Vagina (tissue), 2 donors: ENCODE data around the gene KISS1R. TPM values are rescaled to one million over a fixed set of nuclear protein-coding genes. Genes with fewer than 3 reads are reported as not detected.
A peak's percentile ranks its signal among the peaks of the same experiment; 100 is the strongest.

Source experiments
- DNase-seq, 2 donors: peaks; one replicate each; pipeline ENCODE4 v3.0.0-alpha.2; 2017; ENCODE audit errors: extremely low spot score in 2 of 2
- H3K27ac ChIP-seq: fragments of 200-600 bp; sonication (generic); one replicate; pipeline ENCODE4 v1.5.1; 2019
- H3K27me3 ChIP-seq: fragments of 200-600 bp; sonication (generic); one replicate; pipeline ENCODE4 v1.5.1; 2019
- H3K36me3 ChIP-seq, 2 donors: fragments of 200-600 bp; sonication (generic); one replicate each; pipeline ENCODE4 v1.5.1; 2017 to 2019
- H3K4me1 ChIP-seq: fragments of 200-600 bp; sonication (generic); one replicate; pipeline ENCODE4 v1.5.1; 2019
- H3K4me3 ChIP-seq, 2 donors: fragments of 200-600 bp; sonication (generic); 1 replicate in 1 of 2; 2 replicates in 1 of 2; pipeline ENCODE4 v1.5.1; 2016 to 2019
- H3K9me3 ChIP-seq: fragments of 200-600 bp; sonication (generic); one replicate; pipeline ENCODE4 v1.5.1; 2019
- POLR2A ChIP-seq, 2 donors: fragments of 450-650 bp; IDR thresholded peaks; one replicate each; pipeline ENCODE4 v1.6.1; 2017; ENCODE audit warnings: antibody characterized with exemption in 2 of 2, mild to moderate bottlenecking in 2 of 2, moderate library complexity in 2 of 2
- POLR2AphosphoS5 ChIP-seq, 2 donors: sonication (generic); formaldehyde crosslinking; IDR thresholded peaks; one replicate each; pipeline ENCODE4 v1.9.0; 2017; ENCODE audit warnings: antibody characterized with exemption in 2 of 2, mild to moderate bottlenecking in 2 of 2, low read depth in 1 of 2; ENCODE audit not compliant: insufficient read depth in 1 of 2
- intact Hi-C: fragments of 100-400 bp; cut with DNase I; formaldehyde crosslinking; loops from one replicate; pipeline ENCODE4 v1.15.1; 2023
- total RNA-seq: library from RNA; depleted of rRNA; stranded (reverse); fragments of >200 nt; gene quantifications from one replicate; pipeline ENCODE4 v1.2.3, GENCODE V29; 2016
- TF ChIP-seq, protein P1 (sequence below), 3 experiments: fragments of 450-650 bp in 2 of 3; fragments of 200-600 bp in 1 of 3; sonication (generic) in 1 of 3; IDR thresholded peaks; one replicate each; pipeline ENCODE4 v1.5.1; 2017 to 2019; ENCODE audit warnings: antibody characterized with exemption in 3 of 3, mild to moderate bottlenecking in 2 of 3, moderate library complexity in 2 of 3

Gene KISS1R
- total RNA-seq, 1 donor from 2014 or later: not detected

DNA sequence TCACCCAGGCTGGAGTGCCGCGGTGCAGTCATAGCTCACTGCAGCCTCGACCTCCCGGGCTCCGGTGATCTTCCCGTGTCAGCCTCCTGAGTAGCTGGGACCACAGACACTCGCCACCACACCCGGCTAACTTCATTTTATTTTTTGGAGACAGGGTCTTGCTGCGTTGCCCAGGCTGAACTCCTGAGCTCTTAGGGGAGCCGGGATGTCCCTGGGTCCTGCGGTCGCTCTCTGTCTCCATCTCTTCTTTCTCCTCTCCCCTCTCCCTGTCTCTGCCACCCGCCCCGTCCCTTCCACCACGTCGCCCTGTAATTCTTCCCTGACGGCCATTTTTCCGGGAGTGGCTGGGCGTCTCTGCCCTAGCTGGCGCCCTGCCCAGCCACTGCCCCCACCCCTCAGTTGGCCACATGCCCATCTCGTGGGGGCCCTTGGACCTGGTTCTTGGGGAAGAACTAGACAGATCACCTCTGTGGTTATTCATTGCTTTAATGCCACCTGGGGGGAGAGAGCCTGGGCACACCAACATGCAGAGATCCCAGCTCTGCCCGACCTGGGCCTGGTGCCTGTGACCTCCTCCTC is 27.6 kb downstream of the KISS1R start:
- DNase-seq: no peak
- Histone ChIP-seq H3K36me3 (no peaks in the 10 kb centered on the region), H3K27me3 (no peaks in the 10 kb centered on the region), H3K9me3 (no peaks in the 10 kb centered on the region), H3K27ac (no peak overlapping the region), H3K4me1 (peaks cover 42% of the 10 kb centered on the region), H3K4me3 (peak overlapping the region in 1 of 2 donors; percentile 24)
- TF ChIP-seq, protein P1, sequence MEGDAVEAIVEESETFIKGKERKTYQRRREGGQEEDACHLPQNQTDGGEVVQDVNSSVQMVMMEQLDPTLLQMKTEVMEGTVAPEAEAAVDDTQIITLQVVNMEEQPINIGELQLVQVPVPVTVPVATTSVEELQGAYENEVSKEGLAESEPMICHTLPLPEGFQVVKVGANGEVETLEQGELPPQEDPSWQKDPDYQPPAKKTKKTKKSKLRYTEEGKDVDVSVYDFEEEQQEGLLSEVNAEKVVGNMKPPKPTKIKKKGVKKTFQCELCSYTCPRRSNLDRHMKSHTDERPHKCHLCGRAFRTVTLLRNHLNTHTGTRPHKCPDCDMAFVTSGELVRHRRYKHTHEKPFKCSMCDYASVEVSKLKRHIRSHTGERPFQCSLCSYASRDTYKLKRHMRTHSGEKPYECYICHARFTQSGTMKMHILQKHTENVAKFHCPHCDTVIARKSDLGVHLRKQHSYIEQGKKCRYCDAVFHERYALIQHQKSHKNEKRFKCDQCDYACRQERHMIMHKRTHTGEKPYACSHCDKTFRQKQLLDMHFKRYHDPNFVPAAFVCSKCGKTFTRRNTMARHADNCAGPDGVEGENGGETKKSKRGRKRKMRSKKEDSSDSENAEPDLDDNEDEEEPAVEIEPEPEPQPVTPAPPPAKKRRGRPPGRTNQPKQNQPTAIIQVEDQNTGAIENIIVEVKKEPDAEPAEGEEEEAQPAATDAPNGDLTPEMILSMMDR (IDR thresholded peaks at IDR 0.05): no peak
- TF ChIP-seq POLR2AphosphoS5 (IDR thresholded peaks at IDR 0.05; ENCODE audit: insufficient read depth in 1 of 2, low read depth in 1 of 2) (no peak), POLR2A (IDR thresholded peaks at IDR 0.05) (no peak)
- intact Hi-C loops: no loop called here

DNA sequence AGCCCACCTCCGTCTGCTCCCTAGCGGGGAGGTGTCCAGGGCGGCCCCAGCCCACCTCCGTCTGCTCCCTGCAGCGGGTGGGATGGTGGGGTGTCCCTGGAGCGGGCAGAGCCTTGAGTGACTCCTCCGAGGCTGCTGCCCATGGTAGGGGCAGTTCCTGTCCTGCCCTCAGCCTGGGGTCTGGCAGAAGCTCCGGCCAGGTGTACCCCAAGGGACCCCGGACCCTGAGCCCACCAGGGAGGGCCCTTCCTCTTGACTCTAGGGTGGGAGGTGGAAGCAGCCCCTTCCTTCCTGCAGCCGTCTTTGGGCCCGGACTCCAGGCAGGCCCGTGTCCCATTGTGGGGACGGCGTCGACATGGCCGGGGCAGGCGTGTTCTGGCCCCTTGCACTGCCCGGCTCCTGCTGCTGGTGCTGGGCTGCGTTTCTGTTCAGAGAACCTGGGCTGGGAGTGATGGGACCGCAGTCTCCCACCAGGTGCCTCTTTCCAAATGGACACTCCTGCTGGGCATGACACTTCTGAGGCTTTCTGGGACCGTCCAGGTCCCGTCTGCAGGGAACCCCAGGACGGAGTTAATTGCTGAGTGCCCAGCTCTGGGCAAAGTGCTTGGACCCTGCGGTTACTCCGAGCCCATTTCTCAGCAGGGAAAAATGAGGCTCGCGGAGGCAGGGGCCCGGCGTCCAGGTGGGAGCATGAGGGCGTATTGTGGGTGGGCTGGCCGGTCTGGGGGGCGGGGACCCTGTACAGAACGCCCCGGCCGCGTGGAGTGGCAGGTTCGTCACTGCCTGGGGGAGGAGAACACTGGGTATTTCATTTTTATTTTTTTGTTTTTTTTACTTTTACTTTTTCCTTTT is 28.5 kb downstream of the KISS1R start:
- no peaks in the 10 kb centered on the region for H3K36me3 ChIP-seq
- H3K4me1 ChIP-seq: peaks cover 33% of the 10 kb centered on the region
- H3K4me3 ChIP-seq: no peak overlapping the region
- H3K27ac ChIP-seq: no peak overlapping the region
- no peaks in the 10 kb centered on the region for H3K27me3 ChIP-seq
- H3K9me3 ChIP-seq: no peaks in the 10 kb centered on the region
- no peak for DNase-seq
- TF ChIP-seq POLR2A (IDR thresholded peaks at IDR 0.05) (no peak), POLR2AphosphoS5 (IDR thresholded peaks at IDR 0.05; ENCODE audit: insufficient read depth in 1 of 2, low read depth in 1 of 2) (no peak)
- TF ChIP-seq, protein P1 (IDR thresholded peaks at IDR 0.05): no peak
- intact Hi-C loops: no loop called here

DNA sequence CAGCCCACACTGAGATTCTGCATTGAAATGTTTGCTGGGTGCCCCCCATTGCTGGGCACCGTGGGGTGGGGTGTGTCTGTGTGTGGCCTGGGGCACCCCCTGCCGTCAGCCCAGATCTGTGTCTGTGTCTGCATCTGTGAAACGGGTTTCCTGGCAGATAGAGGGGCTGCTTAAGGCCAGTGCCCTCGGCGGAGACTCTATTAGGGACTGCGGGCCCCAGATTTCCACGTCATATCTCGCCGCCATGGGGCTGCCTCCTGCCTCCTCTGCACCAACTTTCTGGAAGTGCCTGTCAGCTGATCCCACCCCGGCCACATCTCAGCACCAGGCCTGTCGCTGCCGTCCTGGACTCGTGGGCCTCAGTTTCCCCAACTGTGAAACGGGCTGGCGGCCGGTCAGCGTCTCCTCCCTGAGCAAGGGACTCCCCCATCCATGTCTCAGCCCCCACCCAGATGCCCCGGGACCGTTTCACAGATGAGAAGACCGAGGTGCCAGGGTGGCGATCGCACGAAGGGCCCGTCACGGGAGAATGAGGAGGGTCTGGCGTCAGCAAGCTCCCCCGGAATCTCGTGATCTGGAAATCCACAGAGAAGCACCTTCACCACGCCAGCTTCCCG is 30.1 kb downstream of the KISS1R start:
- no peak for DNase-seq
- H3K4me3 ChIP-seq: no peak overlapping the region
- no peak overlapping the region for H3K27ac ChIP-seq
- no peaks in the 10 kb centered on the region for H3K9me3 ChIP-seq
- peaks cover 21% of the 10 kb centered on the region for H3K4me1 ChIP-seq
- H3K36me3 ChIP-seq: no peaks in the 10 kb centered on the region
- intact Hi-C loops: no loop called here
- H3K27me3 ChIP-seq: no peaks in the 10 kb centered on the region
- TF ChIP-seq POLR2AphosphoS5 (IDR thresholded peaks at IDR 0.05; ENCODE audit: insufficient read depth in 1 of 2, low read depth in 1 of 2) (no peak), POLR2A (IDR thresholded peaks at IDR 0.05) (no peak)

DNA sequence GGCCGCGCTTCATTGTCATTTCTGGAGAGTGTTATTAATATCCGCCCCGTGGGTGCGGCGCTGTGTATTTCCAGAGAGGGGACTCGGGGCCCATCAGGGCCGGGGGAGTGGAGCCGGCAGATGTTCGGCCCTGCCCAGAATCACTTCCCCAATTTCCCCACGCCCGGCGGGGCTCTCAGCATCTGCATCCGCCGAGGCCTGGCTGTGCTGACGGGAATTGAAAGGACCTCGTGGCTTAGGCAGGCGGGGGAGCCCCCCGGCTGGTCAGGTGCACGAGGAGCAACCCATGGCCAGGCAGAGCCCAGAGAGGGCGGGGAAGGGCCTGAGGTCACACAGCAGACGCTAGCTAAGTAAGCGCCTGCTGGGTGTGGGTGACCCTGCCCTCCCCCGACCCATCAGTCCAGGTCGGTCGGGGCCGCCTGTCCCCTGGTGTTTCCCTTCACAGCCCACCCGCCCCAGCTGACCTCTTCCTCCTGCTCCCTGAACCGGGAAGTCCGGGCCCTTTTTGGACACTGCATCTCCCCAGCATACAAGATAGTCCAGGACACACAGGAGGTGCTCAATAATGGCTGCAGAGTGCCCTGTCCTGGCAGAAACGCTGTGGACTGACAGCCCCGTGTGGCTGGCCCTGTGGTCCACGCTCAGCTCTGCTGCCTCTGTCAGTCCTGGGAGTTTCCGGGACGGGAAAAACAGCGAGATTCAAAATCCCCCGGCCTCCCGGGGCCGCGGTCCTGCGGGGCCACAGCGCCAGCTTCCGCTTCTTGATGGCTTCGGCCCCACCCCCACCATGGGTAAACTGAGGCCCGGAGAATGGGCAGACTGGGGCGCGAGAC is 30.8 kb downstream of the KISS1R start:
- TF ChIP-seq, protein P1 (IDR thresholded peaks at IDR 0.05): no peak
- TF ChIP-seq POLR2AphosphoS5 (IDR thresholded peaks at IDR 0.05; ENCODE audit: insufficient read depth in 1 of 2, low read depth in 1 of 2): peak in 1 of 2 donors; percentile 49
- Histone ChIP-seq H3K4me1 (peaks cover 18% of the 10 kb centered on the region), H3K4me3 (no peak overlapping the region), H3K27me3 (no peaks in the 10 kb centered on the region), H3K36me3 (no peaks in the 10 kb centered on the region), H3K9me3 (no peaks in the 10 kb centered on the region), H3K27ac (no peak overlapping the region)
- DNase-seq: no peak
- intact Hi-C loops: no loop called here
